ENCODE measurements around the gene GRK6. TPM values are rescaled to one million over a fixed set of nuclear protein-coding genes. Genes with fewer than 3 reads are reported as not detected.

GRK6 gene
- total RNA-seq, 2 donors from 2014 or later: 38.0 to 64.4 TPM

GRCh38 chr5:177382423-177383029 is 44.0 kb upstream of the GRK6 start:
- Histone ChIP-seq H3K27ac (no peak overlapping the region), H3K4me3 (no peak overlapping the region), H3K9me3 (no peaks in the 10 kb centered on the region), H3K9ac (ENCODE audit: low read depth in 2 of 2, low read length in 2 of 2) (no peak overlapping the region), H3K36me3 (no peaks in the 10 kb centered on the region), H3K4me1 (no peaks in the 10 kb centered on the region), H3K27me3 (no peaks in the 10 kb centered on the region)
- DNase-seq: no peak
- no peak for TF ChIP-seq CTCF (IDR thresholded peaks at IDR 0.05)
- intact Hi-C loops (cut with DNase I): no loop called here

- no peak for TF ChIP-seq CTCF (IDR thresholded peaks at IDR 0.05)
- no peak for DNase-seq
- Histone ChIP-seq H3K27ac (no peak overlapping the region), H3K4me1 (no peaks in the 10 kb centered on the region), H3K9ac (ENCODE audit: low read depth in 2 of 2, low read length in 2 of 2) (no peak overlapping the region), H3K9me3 (no peaks in the 10 kb centered on the region), H3K36me3 (no peaks in the 10 kb centered on the region), H3K27me3 (no peaks in the 10 kb centered on the region), H3K4me3 (no peak overlapping the region)
- intact Hi-C loops (cut with DNase I): no loop called here
Observed at GRCh38 chr5:177383181-177383580, 43.3 kb upstream of the GRK6 start.

- Histone ChIP-seq H3K27me3 (no peaks in the 10 kb centered on the region), H3K9me3 (no peaks in the 10 kb centered on the region), H3K36me3 (no peaks in the 10 kb centered on the region), H3K4me1 (no peaks in the 10 kb centered on the region), H3K4me3 (no peak within 1 kb of the TSS), H3K9ac (ENCODE audit: low read depth in 2 of 2, low read length in 2 of 2) (no peak within 1 kb of the TSS), H3K27ac (no peak within 1 kb of the TSS)
- no peak for DNase-seq
- intact Hi-C loops (cut with DNase I): no loop called here
- no peak for TF ChIP-seq CTCF (IDR thresholded peaks at IDR 0.05)
Observed at GRCh38 chr5:177384134-177384533, 42.3 kb upstream of the GRK6 start, which contains the start of gene SLC34A1. Gene SLC34A1 (plus strand): TSS chr5:177384434. CDS start chr5:177385742, 1,308 bp downstream.

- peaks cover 9% of the 10 kb centered on the region for H3K4me1 ChIP-seq
- H3K9me3 ChIP-seq: no peaks in the 10 kb centered on the region
- no peak for DNase-seq
- H3K27me3 ChIP-seq: no peaks in the 10 kb centered on the region
- H3K4me3 ChIP-seq: no peak overlapping the region
- no peak overlapping the region for H3K27ac ChIP-seq
- TF ChIP-seq CTCF (IDR thresholded peaks at IDR 0.05): no peak
- intact Hi-C loops (cut with DNase I): loop anchor here (5.0 kb wide), 1 partner anchor 117 kb away; no protein-coding TSS in a partner anchor
- no peak overlapping the region for H3K9ac ChIP-seq (ENCODE audit: low read depth in 2 of 2, low read length in 2 of 2)
- no peaks in the 10 kb centered on the region for H3K36me3 ChIP-seq
Observed at GRCh38 chr5:177385720-177386119, 40.8 kb upstream of the GRK6 start.

- Histone ChIP-seq H3K9ac (ENCODE audit: low read depth in 2 of 2, low read length in 2 of 2) (no peak overlapping the region), H3K4me3 (no peak overlapping the region), H3K36me3 (no peaks in the 10 kb centered on the region), H3K27me3 (no peaks in the 10 kb centered on the region), H3K27ac (no peak overlapping the region), H3K4me1 (peaks cover 9% of the 10 kb centered on the region), H3K9me3 (no peaks in the 10 kb centered on the region)
- intact Hi-C loops (cut with DNase I): loop anchor here (5.0 kb wide), 1 partner anchor 116 kb away; no protein-coding TSS in a partner anchor
- no peak for TF ChIP-seq CTCF (IDR thresholded peaks at IDR 0.05)
- DNase-seq: no peak
Observed at GRCh38 chr5:177386542-177386941, 39.9 kb upstream of the GRK6 start.
